Mucosa of stomach (tissue), 1 donor: ENCODE data around the gene STEAP1B.

Experiments
- H3K27me3 ChIP-seq: one replicate; pipeline ENCODE4 v1.7.0; 2013; ENCODE audit warnings: mild to moderate bottlenecking, low read length; ENCODE audit not compliant: control insufficient read depth, insufficient read depth
- H3K36me3 ChIP-seq: one replicate; pipeline ENCODE4 v1.7.0; 2013; ENCODE audit warnings: low read length; ENCODE audit not compliant: control insufficient read depth, insufficient read depth
- H3K4me1 ChIP-seq: one replicate; pipeline ENCODE4 v1.7.0; 2013; ENCODE audit warnings: mild to moderate bottlenecking, low read length; ENCODE audit not compliant: control insufficient read depth, insufficient read depth
- H3K4me3 ChIP-seq: one replicate; pipeline ENCODE4 v1.7.0; 2013; ENCODE audit warnings: low read length
- H3K9ac ChIP-seq: one replicate; pipeline ENCODE4 v1.7.0; 2013; ENCODE audit warnings: mild to moderate bottlenecking, low read length, moderate library complexity
- H3K9me3 ChIP-seq: one replicate; pipeline ENCODE4 v1.7.0; 2013; ENCODE audit warnings: mild to moderate bottlenecking, low read length, moderate library complexity; ENCODE audit not compliant: control insufficient read depth
- donor health status: Pancreatic carcinoma.

STEAP1B gene

GRCh38 chr7:22420973-22421635 lies 78.9 kb downstream of the STEAP1B start:
- H3K4me1 ChIP-seq, result no peaks in the 10 kb centered on the region
- no peaks in the 10 kb centered on the region for H3K9me3 ChIP-seq
- H3K27me3 ChIP-seq, result no peaks in the 10 kb centered on the region
- no peak overlapping the region for H3K9ac ChIP-seq
- no peak overlapping the region for H3K4me3 ChIP-seq
- H3K36me3 ChIP-seq, result no peaks in the 10 kb centered on the region

- no peak overlapping the region for H3K4me3 ChIP-seq
- no peak overlapping the region for H3K9ac ChIP-seq
- no peaks in the 10 kb centered on the region for H3K4me1 ChIP-seq
- no peaks in the 10 kb centered on the region for H3K27me3 ChIP-seq
- no peaks in the 10 kb centered on the region for H3K9me3 ChIP-seq
- H3K36me3 ChIP-seq, result no peaks in the 10 kb centered on the region
Measured at GRCh38 chr7:22420008-22420407, 80.0 kb downstream of the STEAP1B start.

GRCh38 chr7:22419488-22419887 lies 80.5 kb downstream of the STEAP1B start:
- Histone ChIP-seq H3K4me3 (no peak overlapping the region), H3K4me1 (no peaks in the 10 kb centered on the region), H3K36me3 (no peaks in the 10 kb centered on the region), H3K9me3 (no peaks in the 10 kb centered on the region), H3K27me3 (no peaks in the 10 kb centered on the region), H3K9ac (no peak overlapping the region)

GRCh38 chr7:22418251-22419046 lies 81.5 kb downstream of the STEAP1B start:
- Histone ChIP-seq H3K4me1 (no peaks in the 10 kb centered on the region), H3K27me3 (no peaks in the 10 kb centered on the region), H3K36me3 (no peaks in the 10 kb centered on the region), H3K4me3 (no peak overlapping the region), H3K9ac (no peak overlapping the region), H3K9me3 (no peaks in the 10 kb centered on the region)

- Histone ChIP-seq H3K9me3 (no peaks in the 10 kb centered on the region), H3K36me3 (no peaks in the 10 kb centered on the region), H3K27me3 (no peaks in the 10 kb centered on the region), H3K9ac (no peak overlapping the region), H3K4me1 (no peaks in the 10 kb centered on the region), H3K4me3 (no peak overlapping the region)
Measured at GRCh38 chr7:22417841-22418240, 82.1 kb downstream of the STEAP1B start.

GRCh38 chr7:22417349-22417748 lies 82.6 kb downstream of the STEAP1B start:
- no peaks in the 10 kb centered on the region for H3K36me3 ChIP-seq
- no peaks in the 10 kb centered on the region for H3K4me1 ChIP-seq
- H3K27me3 ChIP-seq, result no peaks in the 10 kb centered on the region
- no peaks in the 10 kb centered on the region for H3K9me3 ChIP-seq
- no peak overlapping the region for H3K4me3 ChIP-seq
- no peak overlapping the region for H3K9ac ChIP-seq

GRCh38 chr7:22414424-22414823 lies 85.6 kb downstream of the STEAP1B start:
- Histone ChIP-seq H3K9me3 (no peaks in the 10 kb centered on the region), H3K4me3 (no peak overlapping the region), H3K4me1 (no peaks in the 10 kb centered on the region), H3K9ac (no peak overlapping the region), H3K36me3 (no peaks in the 10 kb centered on the region), H3K27me3 (no peaks in the 10 kb centered on the region)

GRCh38 chr7:22413211-22413610 lies 86.8 kb downstream of the STEAP1B start:
- Histone ChIP-seq H3K4me1 (no peaks in the 10 kb centered on the region), H3K4me3 (no peak overlapping the region), H3K9ac (no peak overlapping the region), H3K27me3 (no peaks in the 10 kb centered on the region), H3K9me3 (no peaks in the 10 kb centered on the region), H3K36me3 (no peaks in the 10 kb centered on the region)

GRCh38 chr7:22411977-22412693 lies 87.9 kb downstream of the STEAP1B start:
- Histone ChIP-seq H3K4me3 (no peak overlapping the region), H3K9me3 (no peaks in the 10 kb centered on the region), H3K36me3 (no peaks in the 10 kb centered on the region), H3K27me3 (no peaks in the 10 kb centered on the region), H3K9ac (no peak overlapping the region), H3K4me1 (no peaks in the 10 kb centered on the region)

- H3K27me3 ChIP-seq, result no peaks in the 10 kb centered on the region
- H3K36me3 ChIP-seq, result no peaks in the 10 kb centered on the region
- no peak overlapping the region for H3K9ac ChIP-seq
- H3K9me3 ChIP-seq, result no peaks in the 10 kb centered on the region
- H3K4me1 ChIP-seq, result peaks cover 3% of the 10 kb centered on the region
- no peak overlapping the region for H3K4me3 ChIP-seq
Measured at GRCh38 chr7:22406715-22407114, 93.3 kb downstream of the STEAP1B start.

- no peak overlapping the region for H3K9ac ChIP-seq
- H3K27me3 ChIP-seq, result no peaks in the 10 kb centered on the region
- H3K36me3 ChIP-seq, result no peaks in the 10 kb centered on the region
- no peak overlapping the region for H3K4me3 ChIP-seq
- H3K4me1 ChIP-seq, result peaks cover 11% of the 10 kb centered on the region
- no peaks in the 10 kb centered on the region for H3K9me3 ChIP-seq
Measured at GRCh38 chr7:22404421-22405023, 95.5 kb downstream of the STEAP1B start.

GRCh38 chr7:22403344-22403743 lies 96.6 kb downstream of the STEAP1B start:
- Histone ChIP-seq H3K27me3 (no peaks in the 10 kb centered on the region), H3K9ac (no peak overlapping the region), H3K36me3 (no peaks in the 10 kb centered on the region), H3K9me3 (no peaks in the 10 kb centered on the region), H3K4me3 (no peak overlapping the region), H3K4me1 (peaks cover 11% of the 10 kb centered on the region)
